ENCODE measurements around the gene KIF2C.

Gene KIF2C

DNA sequence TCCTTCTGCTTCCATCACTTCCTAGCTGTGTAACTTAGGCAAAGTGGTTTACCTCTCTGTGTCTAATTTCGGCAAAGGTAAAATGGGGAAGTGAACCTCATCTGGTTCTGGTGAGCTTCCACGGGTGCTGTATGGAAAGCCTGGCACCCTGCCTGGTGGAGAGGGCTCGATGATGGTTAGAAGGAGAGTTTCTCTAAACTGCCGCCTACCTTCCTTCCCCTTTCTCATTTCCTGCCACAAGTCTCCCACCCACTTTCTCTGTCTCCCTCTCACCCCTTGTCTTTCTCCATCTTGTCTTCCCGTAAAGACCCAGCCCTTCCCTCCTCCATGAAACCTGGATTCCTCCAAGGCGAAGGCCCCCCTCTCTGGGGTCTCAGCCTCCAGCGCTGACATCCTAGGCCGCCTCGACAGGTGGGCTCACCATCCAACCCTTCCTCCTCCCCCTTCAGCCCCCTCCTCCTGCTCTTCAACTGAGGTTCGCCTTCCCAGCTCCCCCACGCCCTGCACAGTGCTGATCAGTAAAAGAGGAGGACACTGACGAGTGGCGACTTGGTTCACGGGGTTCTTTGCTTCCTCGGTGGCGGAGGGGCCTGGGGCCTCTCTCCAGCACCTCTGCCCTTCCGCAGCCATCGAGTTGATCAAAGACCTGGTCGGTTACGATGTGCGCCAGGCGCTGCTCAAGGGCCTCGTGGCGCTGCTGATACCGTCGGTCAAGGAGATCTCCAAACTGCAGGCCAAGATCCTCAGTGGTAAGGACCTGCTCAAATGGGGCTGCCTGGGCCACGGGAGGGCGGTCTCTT is 15.9 kb upstream of the KIF2C start:
- TF ChIP-seq, protein P1, sequence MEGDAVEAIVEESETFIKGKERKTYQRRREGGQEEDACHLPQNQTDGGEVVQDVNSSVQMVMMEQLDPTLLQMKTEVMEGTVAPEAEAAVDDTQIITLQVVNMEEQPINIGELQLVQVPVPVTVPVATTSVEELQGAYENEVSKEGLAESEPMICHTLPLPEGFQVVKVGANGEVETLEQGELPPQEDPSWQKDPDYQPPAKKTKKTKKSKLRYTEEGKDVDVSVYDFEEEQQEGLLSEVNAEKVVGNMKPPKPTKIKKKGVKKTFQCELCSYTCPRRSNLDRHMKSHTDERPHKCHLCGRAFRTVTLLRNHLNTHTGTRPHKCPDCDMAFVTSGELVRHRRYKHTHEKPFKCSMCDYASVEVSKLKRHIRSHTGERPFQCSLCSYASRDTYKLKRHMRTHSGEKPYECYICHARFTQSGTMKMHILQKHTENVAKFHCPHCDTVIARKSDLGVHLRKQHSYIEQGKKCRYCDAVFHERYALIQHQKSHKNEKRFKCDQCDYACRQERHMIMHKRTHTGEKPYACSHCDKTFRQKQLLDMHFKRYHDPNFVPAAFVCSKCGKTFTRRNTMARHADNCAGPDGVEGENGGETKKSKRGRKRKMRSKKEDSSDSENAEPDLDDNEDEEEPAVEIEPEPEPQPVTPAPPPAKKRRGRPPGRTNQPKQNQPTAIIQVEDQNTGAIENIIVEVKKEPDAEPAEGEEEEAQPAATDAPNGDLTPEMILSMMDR (conservative IDR thresholded peaks at IDR 0.05; ENCODE audit: low read depth, low read length) = no peak
- no peak overlapping the region for H3K4me3 ChIP-seq (ENCODE audit: low read length)
- DNase-seq (ENCODE audit: low read depth) = no peak

DNA sequence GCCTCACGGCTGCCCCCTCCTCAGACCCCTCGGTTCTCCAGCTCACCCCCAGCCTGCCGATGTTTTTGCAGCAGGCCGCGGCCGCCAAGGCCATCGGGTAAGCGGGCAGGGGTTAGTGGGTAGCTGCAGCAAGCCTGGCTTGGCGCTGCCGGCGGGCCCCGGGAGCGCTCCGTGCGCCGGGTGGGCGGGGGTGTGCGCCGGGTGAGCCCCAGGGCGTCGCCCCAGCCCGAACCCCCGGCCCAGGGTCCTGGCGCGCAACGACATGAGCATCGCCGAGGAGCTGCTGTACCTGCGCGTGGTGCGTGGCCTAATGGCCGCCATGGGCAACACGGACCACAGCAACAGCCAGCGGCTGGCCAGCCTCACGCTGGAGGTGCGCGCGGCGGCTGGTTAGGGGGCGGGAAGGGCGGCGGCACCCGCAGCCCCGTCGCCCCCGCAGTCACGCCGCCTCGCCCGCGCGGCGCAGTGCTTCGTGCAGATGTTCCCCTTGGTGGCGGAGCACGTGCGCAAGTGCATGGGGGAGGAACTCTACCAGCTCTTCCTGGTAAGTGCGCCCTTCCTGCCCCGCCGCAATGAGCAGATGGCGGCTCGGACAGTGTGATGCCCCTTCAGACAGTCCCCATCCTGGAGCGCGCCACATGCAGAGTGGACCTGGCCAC is 15.2 kb upstream of the KIF2C start:
- no peak overlapping the region for H3K4me3 ChIP-seq (ENCODE audit: low read length)
- no peak for DNase-seq (ENCODE audit: low read depth)
- TF ChIP-seq, protein P1 (conservative IDR thresholded peaks at IDR 0.05; ENCODE audit: low read depth, low read length) = no peak

DNA sequence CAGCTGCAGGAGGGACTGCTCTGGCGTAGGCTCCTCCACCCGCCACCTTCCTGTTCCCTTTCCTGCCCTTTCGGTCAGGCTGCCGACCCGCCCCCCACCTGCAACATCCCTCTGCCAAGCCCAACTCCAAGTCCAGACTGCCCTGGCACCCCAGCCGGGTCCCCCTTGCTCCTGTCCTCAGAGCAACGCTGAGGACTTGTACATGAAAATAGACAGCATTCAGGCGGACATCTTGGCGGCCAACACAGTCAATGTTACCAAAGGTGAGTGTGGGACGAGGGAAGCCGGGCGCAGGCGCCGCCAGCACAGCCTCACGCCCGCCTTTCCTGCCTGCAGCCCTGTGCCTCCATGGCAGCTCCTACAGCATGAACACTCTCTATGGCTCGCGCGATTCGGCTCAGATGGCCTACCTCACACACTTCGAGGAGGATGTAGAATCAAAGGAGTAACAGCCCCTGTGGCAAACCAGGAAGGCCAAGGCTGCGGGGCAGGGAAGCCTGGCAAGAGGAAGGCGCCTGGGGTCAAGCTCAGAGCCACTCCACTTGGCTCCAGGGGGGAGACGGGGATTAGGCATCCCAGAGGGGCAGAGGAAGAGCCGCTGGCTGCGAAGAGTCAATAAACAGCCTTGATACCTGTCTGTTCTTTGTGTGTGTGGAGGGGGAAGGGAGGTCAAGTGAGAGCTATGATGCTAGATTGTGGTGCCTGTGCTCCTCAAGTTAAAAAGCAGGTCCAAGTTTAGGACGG is 14.5 kb upstream of the KIF2C start:
- TF ChIP-seq, protein P1 (conservative IDR thresholded peaks at IDR 0.05; ENCODE audit: low read depth, low read length) = no peak

DNA sequence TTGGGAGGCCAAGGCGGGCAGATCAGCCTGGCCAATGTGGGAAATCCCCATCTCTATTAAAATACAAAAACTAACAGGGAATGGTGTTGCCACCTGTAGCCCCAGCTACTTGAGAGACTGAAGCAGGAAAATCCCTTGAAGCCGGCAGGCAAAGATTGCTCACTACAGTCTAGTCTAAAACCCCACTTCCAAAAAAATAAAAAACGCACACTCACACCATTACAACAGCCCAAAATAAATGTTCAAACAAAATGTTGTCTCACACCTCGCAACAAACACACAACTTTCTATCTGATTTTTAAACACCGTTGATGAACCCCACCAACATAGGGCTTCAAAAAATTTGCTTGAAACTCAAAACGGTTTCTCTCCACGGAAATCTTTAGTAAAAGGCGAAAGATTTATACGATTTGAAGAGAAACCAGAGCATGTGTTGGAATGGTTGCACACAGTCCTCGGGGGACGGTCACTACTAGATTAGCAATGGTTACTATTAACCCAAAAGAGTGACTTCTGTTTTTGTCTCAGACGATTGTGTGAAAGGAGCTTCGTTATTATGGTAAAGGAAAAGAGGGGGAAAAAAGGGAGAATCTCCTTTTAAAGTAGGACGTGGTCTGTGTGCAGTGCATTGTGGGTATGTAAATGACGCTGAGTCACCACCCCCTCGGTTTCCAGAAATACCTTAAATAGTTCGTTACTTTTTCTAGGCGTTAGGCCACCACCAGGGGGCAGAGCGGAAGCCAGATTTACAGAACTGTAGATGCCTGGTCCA is 8.7 kb upstream of the KIF2C start, which contains the start of gene RNU5D-1:
Gene RNU5D-1 (minus strand): TSS at position 430 of the 772 bp plus-strand sequence.
- H3K4me3 ChIP-seq (ENCODE audit: low read length) = peak within 1 kb of the TSS; percentile 6
- DNase-seq (ENCODE audit: low read depth) = peak; percentile 93
- TF ChIP-seq, protein P1 (conservative IDR thresholded peaks at IDR 0.05; ENCODE audit: low read depth, low read length) = peak; percentile 85

More for the DNA sequence above, 14.5 kb upstream of the KIF2C start:
- DNase-seq (ENCODE audit: low read depth) = no peak
- H3K4me3 ChIP-seq (ENCODE audit: low read length) = no peak overlapping the region

DNA sequence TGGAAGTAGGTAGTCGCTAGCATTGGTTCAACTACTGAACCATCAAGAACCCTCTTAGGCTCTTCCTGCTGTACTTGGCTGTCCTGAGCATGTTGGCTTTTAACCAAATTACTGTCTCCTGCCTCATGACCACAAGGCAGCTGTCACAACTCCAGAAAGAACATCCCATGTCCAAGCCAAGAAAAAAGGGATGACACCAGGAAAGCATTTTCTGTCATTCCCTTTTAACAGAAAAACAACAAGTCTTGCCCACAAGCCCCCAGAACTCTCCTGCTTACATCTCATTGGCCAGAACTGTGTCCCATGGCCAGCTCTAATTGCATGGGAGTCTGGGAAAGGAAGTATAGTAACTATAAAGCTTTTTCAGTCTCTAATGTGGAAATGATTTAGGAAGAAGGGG is 6.3 kb upstream of the KIF2C start:
- no peak for DNase-seq (ENCODE audit: low read depth)
- no peak overlapping the region for H3K4me3 ChIP-seq (ENCODE audit: low read length)
- TF ChIP-seq, protein P1 (conservative IDR thresholded peaks at IDR 0.05; ENCODE audit: low read depth, low read length) = no peak

DNA sequence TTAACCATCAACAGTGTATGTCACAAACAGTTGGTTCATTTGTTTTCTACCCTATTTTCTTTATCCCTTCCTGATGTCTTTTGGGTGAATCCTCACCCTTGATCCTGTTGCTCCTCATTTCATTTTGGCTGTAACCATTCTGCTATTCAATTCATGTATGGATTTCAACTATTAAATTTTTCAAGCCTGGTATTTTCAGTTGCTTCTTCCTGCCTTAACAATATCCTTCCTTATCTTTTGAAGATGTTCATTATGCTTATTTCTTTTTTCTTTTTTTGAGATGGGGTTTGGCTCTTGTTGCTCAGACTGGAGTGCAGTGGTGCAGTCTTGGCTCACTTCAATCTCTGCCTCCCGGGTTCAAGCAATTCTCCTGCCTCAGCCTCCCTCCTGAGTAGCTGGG is 5.9 kb upstream of the KIF2C start:
- TF ChIP-seq, protein P1 (conservative IDR thresholded peaks at IDR 0.05; ENCODE audit: low read depth, low read length) = no peak
- no peak overlapping the region for H3K4me3 ChIP-seq (ENCODE audit: low read length)
- DNase-seq (ENCODE audit: low read depth) = no peak

Measured in retinal pigment epithelial cell (primary cell).